Upper lobe of right lung (tissue), 1 donor: ENCODE results near the gene DLL4. TPM values are rescaled to one million over a fixed set of nuclear protein-coding genes. Genes with fewer than 3 reads are reported as not detected.

Experiments used
- ATAC-seq: fragments of 200-7000 bp; cut with Tn5 transposase; one replicate; pipeline ENCODE4 v1.9.1; 2020; ENCODE audit warnings: mild to moderate bottlenecking, moderate library complexity
- DNase-seq: peaks from one replicate; pipeline ENCODE4 v3.0.0-alpha.2; 2020
- H3K27ac ChIP-seq: fragments of 200-600 bp; one replicate; pipeline ENCODE4 v1.8.0; 2022
- H3K27me3 ChIP-seq: fragments of 200-600 bp; one replicate; pipeline ENCODE4 v1.8.0; 2022; ENCODE audit warnings: mild to moderate bottlenecking
- H3K36me3 ChIP-seq: fragments of 200-600 bp; one replicate; pipeline ENCODE4 v1.8.0; 2022
- H3K4me1 ChIP-seq: fragments of 200-600 bp; one replicate; pipeline ENCODE4 v1.8.0; 2022
- H3K4me3 ChIP-seq: fragments of 200-600 bp; one replicate; pipeline ENCODE4 v1.8.0; 2022; ENCODE audit warnings: mild to moderate bottlenecking
- H3K9me3 ChIP-seq: fragments of 200-600 bp; one replicate; pipeline ENCODE4 v1.8.0; 2022
- intact Hi-C: fragments of 100-400 bp; cut with DNase I; formaldehyde crosslinking; loops from one replicate; pipeline ENCODE4 v1.11.0; 2022
- long read RNA-seq: library from polyadenylated mRNA; unstranded; transcript quantifications from one replicate; pipeline ENCODE4 v2.0.0, GENCODE V29; 2021
- total RNA-seq: library from RNA; stranded (reverse); fragmentation: NEBNext Ultra II Directional; extraction: Animal tissue kit (Norgen Biotek cat#: 25700); gene quantifications from one replicate; pipeline ENCODE4 v1.2.1, GENCODE V29; 2021
- TF ChIP-seq, protein P1 (sequence below): fragments of 200-600 bp; IDR thresholded peaks from one replicate; pipeline ENCODE4 v1.8.0; 2022; ENCODE audit warnings: antibody characterized with exemption
- donor health status: DM: no; HTN: yes; CAD: no; lungs with severe emphysema.

The DLL4 gene
- 22.0 TPM for total RNA-seq
- long read RNA-seq, transcript DLL4-204 (11 exons, 3,433 nt), result major isoform, 32 of 65 reads
- long read RNA-seq, partial matches to known transcripts, result 29 of 65 reads
- long read RNA-seq, other reads (novel, unspliced or antisense), result 4 of 65 reads

DNA sequence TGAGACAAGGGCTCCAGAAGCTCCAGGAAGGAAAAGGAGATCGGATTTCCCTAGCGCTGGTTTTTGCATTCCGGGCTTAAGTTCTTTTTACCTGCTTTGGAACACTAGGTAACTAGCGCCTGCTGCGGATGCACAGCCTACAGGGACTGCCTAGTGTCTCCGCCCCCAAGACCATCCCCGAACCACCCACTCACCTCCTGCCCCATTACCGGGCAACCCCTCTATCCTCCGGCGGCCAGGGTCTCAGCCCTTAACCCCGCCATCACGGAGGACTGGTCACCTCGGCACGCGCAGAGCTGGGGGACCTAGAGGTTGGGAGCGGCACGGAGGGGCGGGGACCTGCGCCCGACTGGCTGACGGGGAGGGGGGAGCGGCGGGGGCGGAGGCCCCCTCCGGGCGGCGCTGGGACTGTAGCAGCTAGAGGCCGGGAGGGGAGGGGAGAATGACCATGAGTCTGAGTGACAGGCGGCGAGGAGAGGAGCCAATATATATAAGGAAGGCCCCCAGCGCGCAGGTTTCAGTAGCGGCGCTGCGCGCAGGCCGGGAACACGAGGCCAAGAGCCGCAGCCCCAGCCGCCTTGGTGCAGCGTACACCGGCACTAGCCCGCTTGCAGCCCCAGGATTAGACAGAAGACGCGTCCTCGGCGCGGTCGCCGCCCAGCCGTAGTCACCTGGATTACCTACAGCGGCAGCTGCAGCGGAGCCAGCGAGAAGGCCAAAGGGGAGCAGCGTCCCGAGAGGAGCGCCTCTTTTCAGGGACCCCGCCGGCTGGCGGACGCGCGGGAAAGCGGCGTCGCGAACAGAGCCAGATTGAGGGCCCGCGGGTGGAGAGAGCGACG is at the start of gene DLL4:
Gene DLL4 (plus strand): TSS at position 520 of the 839 bp plus-strand sequence. CDS start 329 bp downstream, outside the sequence.
- H3K27ac ChIP-seq, result peak within 1 kb of the TSS; percentile 61
- TF ChIP-seq, protein P1, sequence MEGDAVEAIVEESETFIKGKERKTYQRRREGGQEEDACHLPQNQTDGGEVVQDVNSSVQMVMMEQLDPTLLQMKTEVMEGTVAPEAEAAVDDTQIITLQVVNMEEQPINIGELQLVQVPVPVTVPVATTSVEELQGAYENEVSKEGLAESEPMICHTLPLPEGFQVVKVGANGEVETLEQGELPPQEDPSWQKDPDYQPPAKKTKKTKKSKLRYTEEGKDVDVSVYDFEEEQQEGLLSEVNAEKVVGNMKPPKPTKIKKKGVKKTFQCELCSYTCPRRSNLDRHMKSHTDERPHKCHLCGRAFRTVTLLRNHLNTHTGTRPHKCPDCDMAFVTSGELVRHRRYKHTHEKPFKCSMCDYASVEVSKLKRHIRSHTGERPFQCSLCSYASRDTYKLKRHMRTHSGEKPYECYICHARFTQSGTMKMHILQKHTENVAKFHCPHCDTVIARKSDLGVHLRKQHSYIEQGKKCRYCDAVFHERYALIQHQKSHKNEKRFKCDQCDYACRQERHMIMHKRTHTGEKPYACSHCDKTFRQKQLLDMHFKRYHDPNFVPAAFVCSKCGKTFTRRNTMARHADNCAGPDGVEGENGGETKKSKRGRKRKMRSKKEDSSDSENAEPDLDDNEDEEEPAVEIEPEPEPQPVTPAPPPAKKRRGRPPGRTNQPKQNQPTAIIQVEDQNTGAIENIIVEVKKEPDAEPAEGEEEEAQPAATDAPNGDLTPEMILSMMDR, result no peak
- H3K4me1 ChIP-seq, result peaks cover 63% of the 10 kb centered on the region
- no peaks in the 10 kb centered on the region for H3K36me3 ChIP-seq
- peak within 1 kb of the TSS; percentile 63 for H3K4me3 ChIP-seq
- H3K27me3 ChIP-seq, result peaks cover 57% of the 10 kb centered on the region
- ATAC-seq (peak; percentile 75), DNase-seq (peak; percentile 88)
- intact Hi-C loops, result no loop called here
- H3K9me3 ChIP-seq, result no peaks in the 10 kb centered on the region

GRCh38 chr15:40879609-40880008 is 49.5 kb upstream of the DLL4 start:
- H3K27me3 ChIP-seq, result no peaks in the 10 kb centered on the region
- TF ChIP-seq, protein P1, result no peak
- peak; percentile 28 for ATAC-seq

DNA sequence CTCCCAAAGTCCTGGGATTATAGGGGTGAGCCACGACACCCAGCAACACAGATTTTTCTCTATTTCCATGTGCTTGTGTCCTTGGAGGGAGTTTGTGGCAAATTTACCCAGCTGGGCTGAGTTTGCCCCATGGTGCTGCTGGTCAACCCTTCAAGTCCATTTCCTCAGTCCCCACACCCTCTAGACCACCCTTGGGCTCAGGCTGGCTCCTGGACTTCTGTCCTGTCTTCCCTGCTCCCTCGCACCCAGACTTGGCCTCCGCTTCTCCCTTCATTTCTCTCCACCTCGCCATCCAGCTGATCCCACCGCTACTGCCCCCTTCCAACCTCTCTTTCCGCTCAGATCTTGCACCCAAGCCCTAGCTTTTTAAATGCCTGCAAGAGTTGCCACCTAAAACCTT is 47.8 kb upstream of the DLL4 start:
- no peaks in the 10 kb centered on the region for H3K9me3 ChIP-seq
- H3K4me3 ChIP-seq, result no peak overlapping the region
- ATAC-seq (no peak), DNase-seq (no peak)
- TF ChIP-seq, protein P1, result no peak
- H3K36me3 ChIP-seq, result no peaks in the 10 kb centered on the region
- no peak overlapping the region for H3K27ac ChIP-seq
- no peaks in the 10 kb centered on the region for H3K4me1 ChIP-seq
- intact Hi-C loops, result no loop called here
- H3K27me3 ChIP-seq, result no peaks in the 10 kb centered on the region

More at GRCh38 chr15:40879609-40880008, 49.5 kb upstream of the DLL4 start:
- H3K4me3 ChIP-seq, result no peak overlapping the region
- intact Hi-C loops, result no loop called here
- no peaks in the 10 kb centered on the region for H3K9me3 ChIP-seq
- H3K36me3 ChIP-seq, result no peaks in the 10 kb centered on the region
- no peaks in the 10 kb centered on the region for H3K4me1 ChIP-seq
- H3K27ac ChIP-seq, result no peak overlapping the region
- DNase-seq, result no peak

GRCh38 chr15:40886586-40886985 is 42.6 kb upstream of the DLL4 start:
- Histone ChIP-seq H3K27ac (no peak overlapping the region), H3K4me1 (no peaks in the 10 kb centered on the region), H3K4me3 (no peak overlapping the region), H3K27me3 (no peaks in the 10 kb centered on the region), H3K36me3 (no peaks in the 10 kb centered on the region), H3K9me3 (no peaks in the 10 kb centered on the region)
- intact Hi-C loops, result no loop called here
- no peak for DNase-seq
- TF ChIP-seq, protein P1, result no peak
- ATAC-seq, result no peak

DNA sequence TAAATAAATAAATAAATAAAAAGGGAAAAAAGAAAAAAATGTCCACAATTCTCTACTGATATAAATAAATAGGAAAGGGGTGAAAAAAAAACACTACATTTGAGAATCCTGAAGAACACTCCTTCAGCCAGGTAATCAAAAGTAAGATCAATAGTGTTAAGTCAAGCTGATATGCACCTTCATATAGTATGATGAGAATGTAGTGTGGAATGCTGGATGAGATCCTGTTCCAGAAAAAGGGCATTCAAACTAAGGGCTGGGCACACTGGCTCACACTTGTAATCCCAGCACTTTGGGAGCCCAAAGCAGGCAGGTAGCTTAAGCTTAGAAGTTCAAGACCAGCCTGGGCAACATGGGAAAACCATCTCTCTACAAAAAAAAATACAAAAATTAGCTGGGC is 40.0 kb upstream of the DLL4 start:
- TF ChIP-seq, protein P1, result no peak
- Histone ChIP-seq H3K9me3 (no peaks in the 10 kb centered on the region), H3K27me3 (no peaks in the 10 kb centered on the region), H3K4me1 (no peaks in the 10 kb centered on the region), H3K36me3 (no peaks in the 10 kb centered on the region), H3K4me3 (no peak overlapping the region), H3K27ac (no peak overlapping the region)
- intact Hi-C loops, result no loop called here
- DNase-seq (no peak), ATAC-seq (no peak)
